ENCODE results near the gene TRIM24. TPM values are rescaled to one million over a fixed set of nuclear protein-coding genes. Genes with fewer than 3 reads are reported as not detected.

The TRIM24 gene
- total RNA-seq, 1 donor from 2014 or later: 18.8 TPM

DNA sequence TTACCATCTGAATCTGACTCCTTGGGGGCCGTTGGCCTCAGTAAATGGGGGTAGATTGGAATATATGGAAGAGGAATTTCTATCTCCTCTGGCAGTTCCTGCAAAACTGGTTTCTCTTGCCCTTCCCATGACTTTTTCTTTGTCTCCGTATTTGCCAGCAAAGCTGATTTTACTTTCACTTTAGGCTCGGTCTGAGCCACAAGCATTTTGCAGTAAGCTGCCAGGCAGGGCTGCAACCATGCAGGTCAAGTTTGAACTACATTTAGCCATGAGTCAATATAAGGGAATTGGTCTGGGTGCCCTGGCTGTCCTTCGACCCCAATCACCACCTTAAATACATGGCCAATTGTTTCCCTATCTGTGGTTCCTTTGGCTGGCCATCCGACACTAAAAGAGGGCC is 104.3 kb downstream of the TRIM24 start:
- DNase-seq (ENCODE audit: low spot score): no peak
- intact Hi-C loops (cut with DNase I): no loop called here

DNA sequence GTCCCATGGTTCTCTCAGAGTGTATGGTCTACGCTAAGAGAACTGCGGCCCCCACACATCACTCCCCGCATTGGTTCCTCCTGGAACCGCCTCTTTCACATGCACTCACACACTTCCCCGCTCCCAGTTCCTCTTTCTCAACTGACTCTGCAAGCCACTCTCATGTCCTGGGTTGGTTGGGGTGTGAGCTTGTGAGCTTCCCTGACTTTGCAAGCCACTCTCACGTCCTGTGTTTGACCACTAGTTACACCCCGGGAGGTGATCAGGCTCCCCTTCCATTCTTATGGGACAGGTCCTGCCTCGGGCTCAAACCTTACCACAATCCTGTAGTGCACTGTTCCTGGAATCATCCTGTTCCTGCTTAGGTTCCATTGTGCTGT is 105.0 kb downstream of the TRIM24 start:
- intact Hi-C loops (cut with DNase I): no loop called here
- DNase-seq (ENCODE audit: low spot score): no peak

DNA sequence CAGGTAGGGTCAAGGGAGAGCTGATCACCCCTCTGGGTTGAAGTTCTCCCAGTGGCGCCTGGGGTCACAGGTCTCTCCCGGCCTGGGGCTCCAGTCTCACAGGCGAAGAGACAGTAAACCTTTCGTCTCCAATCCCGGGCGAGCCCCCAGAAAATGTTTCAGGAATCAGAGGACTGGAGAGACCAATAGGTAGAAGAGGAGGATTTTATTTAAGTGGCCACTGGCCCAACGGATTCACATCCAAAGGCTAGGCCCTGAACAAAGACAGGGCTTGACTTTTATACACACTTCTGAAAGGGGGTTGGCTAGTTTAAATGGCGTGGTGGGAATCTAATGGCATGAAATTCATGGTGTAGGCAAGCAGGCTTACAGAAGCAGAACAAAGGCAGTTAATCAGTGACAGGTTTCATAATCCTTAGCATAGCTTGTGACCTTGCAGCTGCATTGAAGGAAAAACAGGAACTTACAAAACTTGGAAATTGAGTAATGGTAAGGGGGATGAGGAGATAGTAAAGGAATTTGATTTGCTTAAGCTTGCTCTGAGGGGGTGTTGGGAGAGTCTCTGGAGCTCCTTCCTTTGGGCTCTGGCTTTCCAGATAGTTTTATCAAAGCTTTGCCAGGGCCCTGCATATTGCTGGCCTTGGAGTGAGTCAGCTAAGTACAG is 105.5 kb downstream of the TRIM24 start:
- DNase-seq (ENCODE audit: low spot score): no peak
- intact Hi-C loops (cut with DNase I): no loop called here

DNA sequence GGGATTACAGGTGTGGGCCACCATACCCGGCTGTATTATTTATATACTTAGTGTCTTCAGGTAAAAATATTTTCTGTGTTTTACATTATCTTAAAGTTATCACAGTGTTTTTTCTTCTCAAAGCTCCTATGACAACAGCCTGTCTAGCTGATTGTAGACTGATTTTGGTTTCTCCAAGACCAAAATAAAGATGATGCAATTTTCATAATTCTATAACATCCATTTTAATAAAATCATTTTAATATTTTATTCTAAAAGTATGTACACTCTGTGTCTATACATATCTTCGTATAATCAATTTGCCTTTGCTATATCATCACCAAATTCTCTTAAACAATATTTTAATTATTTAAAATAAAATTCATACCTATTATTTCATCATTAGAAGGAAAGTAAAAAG is 108.6 kb downstream of the TRIM24 start:
- intact Hi-C loops (cut with DNase I): no loop called here
- no peak for DNase-seq (ENCODE audit: low spot score)

DNA sequence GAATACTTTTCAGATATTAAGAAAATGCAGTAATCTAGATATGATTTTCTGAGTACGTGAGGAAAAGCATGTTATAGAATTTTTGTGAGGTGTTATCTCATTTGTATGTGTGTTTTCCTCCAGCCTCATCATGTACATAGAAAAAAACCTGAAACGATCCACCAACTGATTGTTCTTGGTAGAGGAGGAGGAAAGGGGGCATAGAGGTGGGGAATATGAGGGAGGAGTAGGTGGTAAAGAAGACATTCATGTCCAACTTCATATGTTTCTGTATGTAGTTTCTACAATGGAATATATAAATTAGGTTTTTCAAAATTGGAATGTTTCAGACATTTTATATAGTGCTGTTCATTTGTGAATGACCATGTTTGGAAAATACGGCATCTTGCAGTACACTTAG is 109.4 kb downstream of the TRIM24 start:
- DNase-seq (ENCODE audit: low spot score): no peak
- intact Hi-C loops (cut with DNase I): no loop called here

DNA sequence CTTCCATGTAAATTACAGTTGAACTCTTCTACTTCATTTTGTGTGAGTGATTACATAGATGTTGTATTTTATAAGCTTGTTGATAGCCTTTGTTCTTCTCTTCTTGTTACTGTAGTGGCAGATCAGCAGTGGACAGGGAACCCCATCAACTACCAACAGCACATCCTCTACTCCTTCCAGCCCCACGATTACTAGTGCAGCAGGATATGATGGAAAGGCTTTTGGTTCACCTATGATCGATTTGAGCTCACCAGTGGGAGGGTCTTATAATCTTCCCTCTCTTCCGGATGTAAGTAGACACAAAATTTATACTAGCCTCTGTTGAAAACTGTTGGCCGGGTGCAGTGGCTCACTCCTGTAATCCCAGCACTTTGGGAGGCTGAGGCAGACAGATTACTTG is 110.7 kb downstream of the TRIM24 start:
- DNase-seq (ENCODE audit: low spot score): no peak
- intact Hi-C loops (cut with DNase I): no loop called here

DNA sequence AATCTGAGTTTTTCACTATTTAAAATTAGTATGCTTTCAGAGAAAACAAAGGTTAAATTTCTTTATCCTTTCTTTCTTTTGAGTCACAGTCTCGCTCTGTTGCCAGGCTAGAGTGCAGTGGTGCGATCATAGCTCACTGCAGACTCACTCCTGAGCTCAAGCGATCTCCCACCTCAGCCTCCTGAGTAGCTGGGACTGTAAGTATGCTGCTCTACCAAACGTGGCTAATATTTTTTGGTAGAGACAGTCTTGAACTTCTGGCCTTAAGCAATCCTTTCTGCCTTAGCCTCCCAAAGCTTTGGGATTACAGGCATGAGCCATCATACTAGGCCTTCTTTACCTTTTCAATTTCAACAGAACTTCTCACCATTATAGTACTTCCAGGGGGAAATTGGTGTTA is 113.7 kb downstream of the TRIM24 start:
- DNase-seq (ENCODE audit: low spot score): no peak
- intact Hi-C loops (cut with DNase I): no loop called here

DNA sequence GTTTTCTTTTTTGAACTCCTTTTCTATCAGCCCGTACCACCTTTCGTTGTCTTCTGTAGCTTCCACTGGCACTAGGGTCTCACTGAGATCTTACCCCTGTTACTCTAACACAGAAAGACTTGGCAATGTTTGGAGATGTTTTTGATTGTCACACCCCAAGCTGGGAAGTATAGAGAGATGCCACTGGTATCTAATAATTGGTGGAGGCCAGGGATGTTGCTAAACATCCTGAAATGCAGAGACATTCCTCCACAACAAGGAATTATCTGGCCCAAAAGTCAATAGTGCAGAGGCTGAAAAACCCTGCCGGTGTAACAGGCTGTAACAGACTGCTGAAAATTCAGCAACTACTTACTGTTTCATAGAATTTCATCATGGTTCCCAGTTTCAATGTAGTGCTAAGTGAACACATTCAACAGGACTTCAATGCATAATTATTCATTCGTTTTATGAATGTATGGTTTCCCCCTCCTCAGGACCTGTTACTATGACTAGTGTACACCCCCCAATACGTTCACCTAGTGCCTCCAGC is 115.9 kb downstream of the TRIM24 start:
- DNase-seq (ENCODE audit: low spot score): no peak
- intact Hi-C loops (cut with DNase I): no loop called here

DNA sequence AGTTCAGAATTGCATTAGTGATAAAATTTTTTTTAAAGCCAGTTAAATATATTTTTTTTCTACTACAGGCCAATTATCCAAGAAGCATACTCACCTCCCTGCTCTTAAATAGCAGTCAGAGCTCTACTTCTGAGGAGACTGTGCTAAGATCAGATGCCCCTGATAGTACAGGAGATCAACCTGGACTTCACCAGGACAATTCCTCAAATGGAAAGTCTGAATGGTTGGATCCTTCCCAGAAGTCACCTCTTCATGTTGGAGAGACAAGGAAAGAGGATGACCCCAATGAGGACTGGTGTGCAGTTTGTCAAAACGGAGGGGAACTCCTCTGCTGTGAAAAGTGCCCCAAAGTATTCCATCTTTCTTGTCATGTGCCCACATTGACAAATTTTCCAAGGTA is 119.1 kb downstream of the TRIM24 start:
- intact Hi-C loops (cut with DNase I): no loop called here
- DNase-seq (ENCODE audit: low spot score): no peak

DNA sequence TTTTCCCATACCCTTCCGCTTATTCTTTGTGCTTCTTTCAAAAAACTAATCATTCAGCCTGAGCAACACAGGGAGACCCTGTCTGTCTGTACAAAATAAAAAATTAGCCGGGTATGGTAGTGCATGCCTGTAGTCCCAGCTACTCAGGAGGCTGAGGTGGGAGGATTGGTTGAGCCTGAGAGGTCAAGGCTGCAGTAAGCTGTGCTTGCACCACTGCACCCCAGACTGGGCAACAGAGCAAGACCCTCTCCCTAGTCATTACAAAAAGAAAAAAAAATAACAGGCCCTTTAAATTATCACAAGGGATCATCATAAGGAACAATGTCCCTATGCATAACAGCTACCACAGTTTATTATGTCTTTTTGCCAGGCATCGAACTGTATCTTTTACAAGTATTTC is 119.6 kb downstream of the TRIM24 start:
- no peak for DNase-seq (ENCODE audit: low spot score)
- intact Hi-C loops (cut with DNase I): no loop called here

DNA sequence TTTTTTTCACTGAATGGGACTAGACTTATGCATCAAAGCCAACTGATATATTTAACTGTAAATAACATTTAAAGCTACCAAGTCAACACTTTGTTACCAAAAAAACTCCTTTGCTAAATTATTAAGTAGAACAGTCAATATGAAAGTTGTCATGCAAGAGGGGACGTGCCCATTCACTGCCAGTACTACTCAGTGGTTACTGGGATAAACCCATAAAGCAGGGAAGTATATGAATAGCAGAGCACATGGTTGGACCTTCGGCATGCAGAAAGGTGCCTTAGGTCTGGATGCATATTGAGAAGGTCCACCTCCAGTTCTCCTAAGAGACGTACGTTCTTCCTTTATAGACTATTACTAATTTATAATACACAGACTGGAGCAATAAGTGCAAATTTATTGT is 121.0 kb downstream of the TRIM24 start:
- intact Hi-C loops (cut with DNase I): no loop called here

DNA sequence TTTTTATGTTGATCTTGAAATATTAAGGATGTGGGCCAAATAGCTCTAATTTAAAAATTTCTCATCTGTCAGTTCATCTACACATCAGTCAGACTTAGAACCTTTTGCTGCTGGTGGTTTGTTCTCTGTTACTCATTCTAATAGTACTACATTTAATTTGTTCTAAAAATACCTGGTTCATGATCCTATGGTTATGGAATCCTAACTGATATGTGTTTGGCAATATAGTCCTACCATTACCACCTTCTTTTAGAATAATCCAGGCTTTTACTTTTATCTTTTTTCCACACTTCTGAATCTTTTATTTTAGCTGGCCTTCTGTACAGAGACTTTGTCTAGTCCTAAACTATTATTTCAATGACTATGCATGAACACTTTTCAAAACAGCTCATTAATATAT is 124.2 kb downstream of the TRIM24 start:
- intact Hi-C loops (cut with DNase I): no loop called here
- DNase-seq (ENCODE audit: low spot score): no peak

More for the DNA sequence above, 121.0 kb downstream of the TRIM24 start:
- DNase-seq (ENCODE audit: low spot score): no peak

DNA sequence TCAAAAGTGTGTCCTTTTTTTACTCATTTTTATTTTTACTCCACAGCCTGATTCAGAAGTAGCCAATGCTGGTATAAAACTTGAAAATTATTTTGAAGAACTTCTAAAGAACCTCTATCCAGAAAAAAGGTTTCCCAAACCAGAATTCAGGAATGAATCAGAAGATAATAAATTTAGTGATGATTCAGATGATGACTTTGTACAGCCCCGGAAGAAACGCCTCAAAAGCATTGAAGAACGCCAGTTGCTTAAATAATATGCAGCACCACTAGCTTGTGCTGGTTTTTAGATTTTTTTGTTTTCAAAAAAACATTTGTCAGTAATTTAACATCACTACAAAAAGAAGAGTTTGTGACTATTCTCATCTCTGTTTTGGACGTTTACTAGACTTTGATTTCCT is 124.6 kb downstream of the TRIM24 start:
- intact Hi-C loops (cut with DNase I): no loop called here
- DNase-seq (ENCODE audit: low spot score): no peak

DNA sequence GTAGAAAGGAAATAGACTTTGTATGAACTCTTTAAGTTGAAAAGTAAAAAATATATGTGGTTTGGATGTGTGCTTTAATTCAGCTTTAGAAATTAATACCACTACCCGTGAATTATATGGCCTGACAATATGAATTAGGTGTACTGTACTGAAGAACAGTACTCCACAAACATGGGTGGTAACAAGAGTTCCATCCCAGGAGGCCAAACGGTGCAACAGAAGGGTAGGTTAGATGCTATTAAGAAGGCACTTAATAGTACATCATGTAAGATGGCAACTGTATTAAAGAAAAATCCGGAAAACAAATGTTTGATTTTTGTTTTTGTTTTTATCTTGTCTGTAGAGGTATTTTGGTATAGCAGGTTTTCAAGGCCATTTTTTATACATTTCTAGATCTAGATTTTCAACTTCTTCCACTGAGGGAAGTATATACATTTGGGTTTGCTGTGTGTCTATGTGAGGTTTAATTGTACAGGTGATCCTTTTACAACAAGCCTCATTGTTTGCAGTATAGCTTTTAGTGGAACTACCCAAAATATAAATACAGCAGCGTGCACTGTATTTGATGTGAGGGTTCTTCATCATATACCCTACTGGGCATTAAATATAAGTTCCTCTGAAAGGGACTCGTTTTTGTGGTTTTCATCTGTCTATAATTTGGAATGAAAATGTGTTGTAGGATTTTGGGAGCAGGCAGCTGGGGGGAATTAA is 125.4 kb downstream of the TRIM24 start:
- DNase-seq (ENCODE audit: low spot score): no peak
- intact Hi-C loops (cut with DNase I): no loop called here

DNA sequence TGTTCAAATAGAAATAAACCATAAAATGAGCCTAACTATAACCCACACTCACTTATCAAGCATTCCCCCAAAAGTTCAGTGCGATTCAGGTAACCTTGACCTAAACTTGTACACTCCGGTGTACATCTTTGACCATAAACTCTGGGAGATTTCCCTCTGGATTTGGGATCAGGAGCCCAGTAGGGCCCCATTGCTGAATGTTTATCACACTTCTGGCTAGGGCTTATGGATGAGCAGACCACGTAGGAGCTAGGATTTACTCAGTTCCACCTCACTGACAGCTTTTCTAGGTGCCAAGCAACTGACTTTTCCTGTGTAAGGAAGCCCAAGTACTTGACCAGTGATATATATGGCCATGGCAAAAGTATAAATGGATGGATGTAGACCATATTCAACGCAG is 127.4 kb downstream of the TRIM24 start:
- DNase-seq (ENCODE audit: low spot score): no peak
- intact Hi-C loops (cut with DNase I): no loop called here

DNA sequence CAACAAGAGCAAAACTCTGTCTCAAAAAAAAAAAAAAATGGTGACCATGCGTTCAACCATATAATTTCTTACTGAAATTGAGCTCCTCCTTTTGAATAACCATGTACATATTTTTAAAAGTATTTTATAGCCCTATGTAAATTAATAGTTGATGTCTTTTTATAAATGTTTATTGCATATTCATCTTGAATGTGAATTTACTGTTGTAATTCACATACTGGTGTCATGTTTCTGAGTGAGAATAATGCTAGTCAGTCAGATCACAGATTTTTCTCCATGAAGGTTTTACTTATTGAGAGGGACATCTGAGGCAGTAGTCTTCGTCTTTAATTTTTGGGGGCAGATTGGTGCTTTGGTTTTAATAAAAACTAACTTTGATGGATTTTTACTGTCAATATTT is 128.9 kb downstream of the TRIM24 start:
- no peak for DNase-seq (ENCODE audit: low spot score)
- intact Hi-C loops (cut with DNase I): no loop called here

DNA sequence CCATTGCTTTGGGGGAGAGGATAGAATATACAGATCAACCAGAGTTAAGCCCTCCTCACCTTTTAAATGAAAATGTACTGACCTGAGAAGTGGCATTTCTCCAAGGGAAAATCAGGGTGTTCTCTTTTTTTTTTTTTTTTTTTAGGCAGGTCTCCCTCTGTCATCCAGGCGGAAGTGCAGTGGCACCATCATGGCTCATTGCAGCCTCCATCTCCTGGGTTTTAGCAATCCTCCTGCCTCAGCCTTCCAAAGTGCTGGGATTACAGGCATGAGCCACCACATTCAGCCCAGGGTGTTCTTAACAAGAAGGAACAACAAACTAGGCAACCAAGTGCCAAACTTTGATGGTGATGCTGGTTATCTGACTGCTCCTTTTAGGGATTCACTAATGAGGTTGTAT is 130.1 kb downstream of the TRIM24 start:
- intact Hi-C loops (cut with DNase I): no loop called here
- DNase-seq (ENCODE audit: low spot score): no peak

DNA sequence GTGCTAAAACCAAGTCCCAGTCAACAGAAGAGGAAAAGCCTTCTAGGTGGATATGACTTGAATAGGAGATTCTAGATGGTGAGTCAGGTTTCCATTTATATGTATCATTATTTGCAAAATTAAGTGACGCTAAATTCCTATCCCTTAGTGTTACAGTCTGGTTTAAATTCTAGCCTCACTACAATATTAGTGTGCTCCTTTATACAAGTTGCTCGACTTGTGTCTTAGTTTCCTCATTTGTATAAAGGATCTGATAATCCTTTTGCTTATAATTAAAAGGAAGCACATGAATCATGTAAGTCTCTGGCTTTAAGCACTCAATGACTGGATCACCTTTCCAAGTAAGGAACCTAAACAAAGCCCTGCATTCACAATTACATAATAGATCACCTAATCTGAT is 135.4 kb downstream of the TRIM24 start:
- intact Hi-C loops (cut with DNase I): no loop called here
- no peak for DNase-seq (ENCODE audit: low spot score)

DNA sequence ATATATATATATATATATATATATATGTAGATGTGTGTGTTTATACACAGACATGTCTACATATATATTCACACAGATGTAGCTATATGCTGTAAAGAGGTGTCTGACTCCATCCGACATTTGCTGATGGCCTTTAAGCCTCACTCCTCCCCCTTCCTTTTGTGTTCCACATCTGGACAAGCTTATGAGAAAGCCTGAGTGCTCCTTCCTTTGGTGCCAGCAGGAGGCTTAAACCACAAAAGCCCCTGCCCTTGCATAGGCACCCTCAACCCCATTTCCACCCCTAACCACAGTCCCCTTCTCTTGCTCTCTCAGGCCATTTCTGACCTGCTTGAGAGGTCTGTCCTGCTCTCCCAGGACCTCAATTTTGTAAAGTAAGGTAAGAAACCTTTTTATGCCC is 142.4 kb downstream of the TRIM24 start:
- DNase-seq (ENCODE audit: low spot score): no peak
- intact Hi-C loops (cut with DNase I): no loop called here

DNA sequence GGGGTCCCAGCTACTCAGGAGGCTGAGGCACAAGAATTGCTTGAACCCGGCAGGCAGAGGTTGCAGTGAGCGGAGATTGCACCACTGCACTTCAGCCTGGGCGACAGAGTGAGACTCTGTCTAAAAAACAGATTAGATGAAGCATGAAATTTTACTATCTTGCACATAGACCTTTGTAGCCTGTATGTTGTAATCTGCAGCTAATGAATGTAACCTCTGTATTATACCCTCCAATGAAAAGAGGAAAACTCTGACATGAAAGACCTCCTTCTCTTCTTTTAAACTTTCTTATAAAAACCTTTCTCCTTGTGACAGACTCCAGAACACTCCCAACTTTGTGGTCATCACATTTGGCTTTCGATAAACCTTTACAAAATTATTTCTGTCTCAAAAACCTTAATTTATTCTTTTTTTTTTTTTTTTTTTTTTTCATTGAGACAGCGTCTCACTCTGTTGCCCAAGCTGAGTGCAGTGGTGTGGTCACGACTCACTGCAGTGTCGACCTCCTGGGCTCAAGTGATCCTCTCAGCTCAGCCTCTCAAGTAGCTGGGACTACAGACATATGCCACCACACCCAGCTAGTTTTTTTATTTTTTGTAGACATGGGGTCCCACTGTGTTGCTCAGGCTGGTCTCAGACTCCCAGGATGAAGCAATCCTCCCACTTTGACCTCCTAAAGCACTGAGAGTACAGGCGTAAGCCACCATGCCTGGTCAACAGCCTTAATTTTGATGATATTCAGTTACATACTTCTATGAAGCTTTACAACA is 143.7 kb downstream of the TRIM24 start:
- DNase-seq (ENCODE audit: low spot score): no peak
- intact Hi-C loops (cut with DNase I): no loop called here

DNA sequence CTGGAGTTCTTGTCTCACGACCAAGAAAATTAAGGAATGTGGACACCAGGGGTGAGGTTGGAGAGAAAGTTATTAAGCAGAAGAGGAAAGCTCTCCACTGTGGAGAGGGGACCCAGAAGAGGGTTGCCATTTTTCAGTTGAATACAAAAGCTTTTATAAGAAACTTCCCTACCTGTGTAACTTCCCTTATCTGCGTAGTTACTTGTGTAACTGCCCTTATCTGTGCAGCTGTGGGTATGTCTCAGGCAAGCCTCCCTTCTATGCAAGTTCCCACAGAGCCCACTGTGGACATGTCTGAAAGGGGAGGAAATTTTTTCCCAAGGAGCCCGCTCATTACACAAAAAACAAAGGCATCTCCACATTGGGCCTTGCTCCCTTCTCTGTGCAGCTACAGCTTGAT is 146.2 kb downstream of the TRIM24 start:
- intact Hi-C loops (cut with DNase I): no loop called here
- no peak for DNase-seq (ENCODE audit: low spot score)
